Measurements from ENCODE around the gene MACROD2.

MACROD2 gene

DNA sequence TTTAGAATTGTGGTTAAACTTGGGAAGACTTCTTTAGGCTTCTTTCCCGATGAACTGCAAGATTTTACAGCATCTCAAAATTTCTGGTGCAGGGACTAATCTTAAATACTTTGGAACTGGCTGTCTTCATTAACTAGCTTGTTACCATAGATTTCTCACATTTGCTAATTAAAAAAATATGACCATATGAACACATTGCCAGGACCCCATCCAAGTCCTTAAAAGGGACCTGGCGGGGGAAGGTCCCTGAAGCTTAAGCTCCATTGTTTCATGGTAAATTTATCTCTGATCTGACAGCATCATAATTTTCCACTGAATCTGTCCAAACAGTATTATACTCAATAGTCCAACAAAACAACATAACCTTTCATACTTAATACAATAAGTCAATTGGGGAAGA, 859.9 kb downstream of the MACROD2 start:
- DNase-seq (ENCODE audit: low read depth, low spot score) = no peak
- TF ChIP-seq, protein P1, sequence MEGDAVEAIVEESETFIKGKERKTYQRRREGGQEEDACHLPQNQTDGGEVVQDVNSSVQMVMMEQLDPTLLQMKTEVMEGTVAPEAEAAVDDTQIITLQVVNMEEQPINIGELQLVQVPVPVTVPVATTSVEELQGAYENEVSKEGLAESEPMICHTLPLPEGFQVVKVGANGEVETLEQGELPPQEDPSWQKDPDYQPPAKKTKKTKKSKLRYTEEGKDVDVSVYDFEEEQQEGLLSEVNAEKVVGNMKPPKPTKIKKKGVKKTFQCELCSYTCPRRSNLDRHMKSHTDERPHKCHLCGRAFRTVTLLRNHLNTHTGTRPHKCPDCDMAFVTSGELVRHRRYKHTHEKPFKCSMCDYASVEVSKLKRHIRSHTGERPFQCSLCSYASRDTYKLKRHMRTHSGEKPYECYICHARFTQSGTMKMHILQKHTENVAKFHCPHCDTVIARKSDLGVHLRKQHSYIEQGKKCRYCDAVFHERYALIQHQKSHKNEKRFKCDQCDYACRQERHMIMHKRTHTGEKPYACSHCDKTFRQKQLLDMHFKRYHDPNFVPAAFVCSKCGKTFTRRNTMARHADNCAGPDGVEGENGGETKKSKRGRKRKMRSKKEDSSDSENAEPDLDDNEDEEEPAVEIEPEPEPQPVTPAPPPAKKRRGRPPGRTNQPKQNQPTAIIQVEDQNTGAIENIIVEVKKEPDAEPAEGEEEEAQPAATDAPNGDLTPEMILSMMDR (IDR thresholded peaks at IDR 0.05; ENCODE audit: insufficient read depth, low read length, missing control alignments) = no peak
- ChIA-PET CTCF (no interaction called here), POLR2A (no interaction called here)
- H3K4me3 ChIP-seq (ENCODE audit: low read depth, low read length) = no peak overlapping the region

DNA sequence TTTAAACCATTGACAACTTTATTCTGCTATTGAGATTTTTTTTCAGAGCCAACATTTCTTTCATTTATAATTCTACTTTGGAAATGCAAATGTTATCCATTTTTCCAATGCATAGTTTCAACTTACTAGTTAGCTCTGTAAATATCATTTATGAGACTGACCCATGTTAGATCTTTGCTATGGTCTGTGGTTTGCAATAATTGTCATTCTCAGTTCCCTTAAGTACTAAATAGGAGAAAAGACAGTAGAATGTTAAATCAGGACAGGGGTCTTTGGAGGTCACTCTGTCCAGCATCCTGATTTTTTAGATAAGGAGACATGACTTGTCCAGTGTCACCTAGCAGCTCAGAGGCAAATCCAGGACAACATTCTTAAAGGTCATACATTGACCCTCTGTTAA, 864.3 kb downstream of the MACROD2 start:
- ChIA-PET CTCF (no interaction called here), POLR2A (no interaction called here)
- TF ChIP-seq, protein P1 (IDR thresholded peaks at IDR 0.05; ENCODE audit: insufficient read depth, low read length, missing control alignments) = no peak
- no peak overlapping the region for H3K4me3 ChIP-seq (ENCODE audit: low read depth, low read length)
- DNase-seq (ENCODE audit: low read depth, low spot score) = no peak

DNA sequence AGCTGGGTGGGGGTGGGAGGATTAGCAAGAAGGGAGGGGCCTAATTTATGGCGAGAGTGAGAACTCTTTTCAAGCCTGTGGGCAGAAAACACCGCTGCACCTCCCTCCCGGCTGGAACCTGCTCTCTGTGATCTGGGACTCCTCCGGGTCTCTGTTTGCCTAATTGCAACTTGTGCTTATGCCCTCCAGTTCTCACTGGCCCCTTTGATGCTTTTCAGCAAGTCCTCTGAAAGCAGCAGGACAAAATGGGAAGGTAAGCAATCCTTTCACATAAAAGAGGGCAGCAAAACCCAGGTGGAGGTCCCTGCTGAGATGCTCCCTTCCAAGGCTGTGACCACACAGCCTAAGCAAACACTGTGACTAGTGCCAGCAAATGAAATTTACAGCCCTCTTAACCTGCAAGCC, 865.1 kb downstream of the MACROD2 start:
- H3K4me3 ChIP-seq (ENCODE audit: low read depth, low read length) = no peak overlapping the region
- TF ChIP-seq, protein P1 (IDR thresholded peaks at IDR 0.05; ENCODE audit: insufficient read depth, low read length, missing control alignments) = no peak
- ChIA-PET POLR2A (no interaction called here), CTCF (no interaction called here)
- no peak for DNase-seq (ENCODE audit: low read depth, low spot score)

DNA sequence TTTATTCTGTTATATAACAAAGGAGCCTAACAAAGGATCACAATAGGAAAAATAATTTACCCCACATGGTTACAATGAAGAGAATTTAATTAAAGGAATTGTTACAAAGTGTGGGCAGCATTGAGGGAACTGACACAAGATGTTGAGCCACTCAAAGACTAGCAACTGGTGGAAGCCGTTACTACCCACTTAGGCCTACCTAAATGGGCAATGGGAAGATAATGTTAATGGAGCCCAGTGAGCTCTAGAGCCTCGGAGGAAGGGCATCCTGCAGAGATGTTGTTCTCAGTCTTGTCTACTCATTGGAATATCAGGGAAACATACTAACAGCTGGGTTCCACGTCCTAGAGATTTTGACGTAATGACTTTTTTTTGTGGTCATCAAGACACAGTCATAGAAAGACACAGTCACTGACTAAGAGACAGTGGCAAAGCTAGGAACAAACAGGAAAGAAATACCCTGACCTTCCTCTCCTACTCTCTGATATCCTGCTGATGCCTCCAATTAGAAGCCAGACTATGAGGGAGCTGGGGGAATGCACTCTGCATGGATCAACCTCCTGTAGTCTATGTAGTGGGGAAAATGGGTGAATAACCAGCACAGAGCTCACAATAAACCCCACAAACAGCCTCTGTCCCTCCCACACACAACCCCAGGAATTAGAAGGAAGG, 865.8 kb downstream of the MACROD2 start:
- ChIA-PET POLR2A (no interaction called here), CTCF (no interaction called here)
- H3K4me3 ChIP-seq (ENCODE audit: low read depth, low read length) = no peak overlapping the region
- no peak for DNase-seq (ENCODE audit: low read depth, low spot score)
- TF ChIP-seq, protein P1 (IDR thresholded peaks at IDR 0.05; ENCODE audit: insufficient read depth, low read length, missing control alignments) = no peak

DNA sequence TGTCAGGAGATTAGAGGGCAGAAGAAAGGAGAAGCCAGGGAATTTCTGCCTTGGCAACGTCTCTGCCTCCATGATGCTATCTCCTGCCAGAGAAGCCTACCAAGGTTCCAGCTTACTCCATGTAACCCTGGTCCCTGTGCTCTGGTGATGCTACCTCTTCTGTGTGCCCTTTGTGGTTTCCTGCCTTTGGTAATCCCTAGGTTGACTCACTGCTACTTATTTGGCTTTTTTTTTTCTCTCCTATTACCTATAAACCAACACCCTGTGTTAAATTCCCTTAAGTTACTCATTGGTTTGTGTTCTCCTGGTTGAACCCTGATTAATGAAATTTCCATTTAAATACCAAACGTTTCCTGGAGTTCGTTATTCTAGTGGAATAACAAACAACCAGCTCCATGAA, 869.9 kb downstream of the MACROD2 start:
- TF ChIP-seq, protein P1 (IDR thresholded peaks at IDR 0.05; ENCODE audit: insufficient read depth, low read length, missing control alignments) = no peak
- ChIA-PET CTCF (no interaction called here), POLR2A (no interaction called here)
- DNase-seq (ENCODE audit: low read depth, low spot score) = no peak
- H3K4me3 ChIP-seq (ENCODE audit: low read depth, low read length) = no peak overlapping the region

DNA sequence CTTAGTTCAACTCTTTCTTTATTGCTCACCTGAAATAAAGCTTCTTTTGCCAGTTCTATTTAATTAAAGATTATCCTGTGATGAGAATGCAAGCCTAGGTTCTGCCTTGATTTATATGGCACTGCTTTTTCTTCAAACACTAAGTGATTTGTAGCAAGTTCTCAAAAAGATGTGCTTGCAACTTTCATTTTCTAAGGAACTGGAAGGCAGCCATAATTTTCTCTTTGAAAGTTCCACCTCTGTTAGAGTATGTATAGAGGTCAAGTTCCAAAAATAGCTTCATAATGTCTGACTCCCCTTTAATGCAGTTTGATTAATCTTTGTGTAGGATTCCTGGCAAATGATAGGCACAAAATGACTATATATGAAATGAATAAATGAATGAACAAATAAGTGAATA, 870.4 kb downstream of the MACROD2 start:
- POLR2A ChIA-PET = no interaction called here
- TF ChIP-seq, protein P1 (IDR thresholded peaks at IDR 0.05; ENCODE audit: insufficient read depth, low read length, missing control alignments) = no peak

More for the DNA sequence above, 870.4 kb downstream of the MACROD2 start:
- H3K4me3 ChIP-seq (ENCODE audit: low read depth, low read length) = no peak overlapping the region
- CTCF ChIA-PET = no interaction called here
- DNase-seq (ENCODE audit: low read depth, low spot score) = no peak
